ENCODE measurements around the gene MT1X. TPM values are rescaled to one million over a fixed set of nuclear protein-coding genes. Genes with fewer than 3 reads are reported as not detected.
A peak's percentile ranks its signal among the peaks of the same experiment; 100 is the strongest.

The MT1X gene
- 85.9 TPM for total RNA-seq
- long read RNA-seq, transcript MT1X-201 (3 exons, 450 nt), result major isoform, 7 of 7 reads
- long read RNA-seq, partial matches to known transcripts, result 0 of 7 reads
- long read RNA-seq, other reads (novel, unspliced or antisense), result 0 of 7 reads

- intact Hi-C loops (cut with micrococcal nuclease), result loop anchor here (10.0 kb wide), 1 partner anchor 77 kb away; the partner anchor contains the start of gene MT2A
- ATAC-seq (peak; percentile 96), DNase-seq (peak; percentile 98)
Measured at GRCh38 chr16:56681939-56682702, at the start of gene MT1X. TSS of gene MT1X (plus strand) at chr16:56682470. CDS start at chr16:56682541, 71 bp downstream.

GRCh38 chr16:56632848-56633365 lies 49.4 kb upstream of the MT1X start:
- ATAC-seq, result peak; percentile 2
- intact Hi-C loops (cut with micrococcal nuclease), result no loop called here
- no peak for DNase-seq

- DNase-seq (no peak), ATAC-seq (no peak)
- intact Hi-C loops (cut with micrococcal nuclease), result no loop called here
Measured at GRCh38 chr16:56633535-56633934, 48.7 kb upstream of the MT1X start.

- no peak for DNase-seq
- no peak for ATAC-seq
- intact Hi-C loops (cut with micrococcal nuclease), result no loop called here
Measured at GRCh38 chr16:56634715-56635440, 47.4 kb upstream of the MT1X start.

- DNase-seq (no peak), ATAC-seq (no peak)
- intact Hi-C loops (cut with micrococcal nuclease), result no loop called here
Measured at GRCh38 chr16:56635441-56635967, 46.8 kb upstream of the MT1X start.

GRCh38 chr16:56636616-56637413 lies 45.5 kb upstream of the MT1X start:
- intact Hi-C loops (cut with micrococcal nuclease), result no loop called here
- ATAC-seq, result no peak
- DNase-seq, result no peak

GRCh38 chr16:56637814-56638750 lies 44.2 kb upstream of the MT1X start, which contains the start of gene MT1A:
TSS of gene MT1A (plus strand) at chr16:56638666. CDS start at chr16:56638739, 73 bp downstream.
- DNase-seq (peak; percentile 90), ATAC-seq (peak; percentile 93)
- intact Hi-C loops (cut with micrococcal nuclease), result no loop called here

- DNase-seq (no peak), ATAC-seq (no peak)
- intact Hi-C loops (cut with micrococcal nuclease), result no loop called here
Measured at GRCh38 chr16:56639045-56639444, 43.2 kb upstream of the MT1X start.

GRCh38 chr16:56640076-56640475 lies 42.2 kb upstream of the MT1X start:
- DNase-seq (no peak), ATAC-seq (no peak)
- intact Hi-C loops (cut with micrococcal nuclease), result no loop called here

- intact Hi-C loops (cut with micrococcal nuclease), result no loop called here
- no peak for DNase-seq
- no peak for ATAC-seq
Measured at GRCh38 chr16:56641166-56641565, 41.1 kb upstream of the MT1X start.

GRCh38 chr16:56643080-56643778 lies 39.0 kb upstream of the MT1X start:
- intact Hi-C loops (cut with micrococcal nuclease), result no loop called here
- DNase-seq, result peak; percentile 82
- peak; percentile 92 for ATAC-seq

GRCh38 chr16:56643833-56644232 lies 38.4 kb upstream of the MT1X start:
- ATAC-seq (no peak), DNase-seq (no peak)
- intact Hi-C loops (cut with micrococcal nuclease), result no loop called here

- ATAC-seq, result no peak
- intact Hi-C loops (cut with micrococcal nuclease), result no loop called here
- DNase-seq, result no peak
Measured at GRCh38 chr16:56645311-56645710, 37.0 kb upstream of the MT1X start.

- intact Hi-C loops (cut with micrococcal nuclease), result no loop called here
- ATAC-seq (no peak), DNase-seq (no peak)
Measured at GRCh38 chr16:56645838-56646237, 36.4 kb upstream of the MT1X start.

- intact Hi-C loops (cut with micrococcal nuclease), result no loop called here
- DNase-seq, result no peak
- ATAC-seq, result no peak
Measured at GRCh38 chr16:56647641-56648431, 34.4 kb upstream of the MT1X start.

GRCh38 chr16:56649271-56649670 lies 33.0 kb upstream of the MT1X start:
- intact Hi-C loops (cut with micrococcal nuclease), result no loop called here
- DNase-seq, result no peak
- no peak for ATAC-seq

- DNase-seq, result no peak
- intact Hi-C loops (cut with micrococcal nuclease), result no loop called here
Measured at GRCh38 chr16:56649820-56650219, 32.5 kb upstream of the MT1X start.

More at GRCh38 chr16:56649820-56650219, 32.5 kb upstream of the MT1X start:
- no peak for ATAC-seq
